ENCODE results near the gene TTC39C. TPM values are rescaled to one million over a fixed set of nuclear protein-coding genes. Genes with fewer than 3 reads are reported as not detected.

Gene TTC39C
- total RNA-seq, 1 experiment from 2014 or later = 24.0 TPM

DNA sequence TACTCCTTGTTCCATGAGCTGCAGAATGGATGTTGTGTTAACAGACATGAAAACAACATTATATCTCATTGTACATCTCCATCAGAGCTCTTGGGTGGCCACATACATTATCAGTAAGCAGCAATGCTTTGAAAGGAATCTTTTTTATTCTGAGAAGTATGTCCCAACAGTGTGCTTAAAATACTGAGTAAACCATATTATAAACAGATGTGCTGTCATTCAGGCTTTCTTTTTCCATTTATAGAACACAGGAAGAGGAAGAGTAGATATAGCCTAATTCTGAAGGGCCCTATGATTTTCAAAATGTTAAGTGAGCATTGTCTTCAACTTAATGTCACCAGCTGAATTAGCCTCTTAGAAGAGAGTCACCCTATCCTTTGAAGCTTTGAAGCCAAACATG is 80.0 kb downstream of the TTC39C start:
- no peak overlapping the region for H3K27ac ChIP-seq (ENCODE audit: low read depth, low read length, poor library complexity, severe bottlenecking)
- ChIA-PET POLR2A (ENCODE audit: low non-redundant PET) (no interaction called here), CTCF (no interaction called here)
- no peaks in the 10 kb centered on the region for H3K27me3 ChIP-seq (replicated peaks; ENCODE audit: insufficient read depth, low read depth, low read length, poor library complexity)
- no peak overlapping the region for H3K4me3 ChIP-seq (ENCODE audit: low read depth, low read length, poor library complexity, severe bottlenecking)
- intact Hi-C loops (cut with micrococcal nuclease; ENCODE audit: unreplicated experiment) = no loop called here
- no peak for DNase-seq (ENCODE audit: low spot score)
- BruUV-seq (replicated peaks) = no TSS peak
- peaks cover 2% of the 10 kb centered on the region for H3K4me1 ChIP-seq (ENCODE audit: insufficient read depth, low read length, poor library complexity, severe bottlenecking)
- H3K36me3 ChIP-seq (ENCODE audit: insufficient read depth, low read length, poor library complexity, severe bottlenecking) = no peaks in the 10 kb centered on the region
- TF ChIP-seq, protein P1, sequence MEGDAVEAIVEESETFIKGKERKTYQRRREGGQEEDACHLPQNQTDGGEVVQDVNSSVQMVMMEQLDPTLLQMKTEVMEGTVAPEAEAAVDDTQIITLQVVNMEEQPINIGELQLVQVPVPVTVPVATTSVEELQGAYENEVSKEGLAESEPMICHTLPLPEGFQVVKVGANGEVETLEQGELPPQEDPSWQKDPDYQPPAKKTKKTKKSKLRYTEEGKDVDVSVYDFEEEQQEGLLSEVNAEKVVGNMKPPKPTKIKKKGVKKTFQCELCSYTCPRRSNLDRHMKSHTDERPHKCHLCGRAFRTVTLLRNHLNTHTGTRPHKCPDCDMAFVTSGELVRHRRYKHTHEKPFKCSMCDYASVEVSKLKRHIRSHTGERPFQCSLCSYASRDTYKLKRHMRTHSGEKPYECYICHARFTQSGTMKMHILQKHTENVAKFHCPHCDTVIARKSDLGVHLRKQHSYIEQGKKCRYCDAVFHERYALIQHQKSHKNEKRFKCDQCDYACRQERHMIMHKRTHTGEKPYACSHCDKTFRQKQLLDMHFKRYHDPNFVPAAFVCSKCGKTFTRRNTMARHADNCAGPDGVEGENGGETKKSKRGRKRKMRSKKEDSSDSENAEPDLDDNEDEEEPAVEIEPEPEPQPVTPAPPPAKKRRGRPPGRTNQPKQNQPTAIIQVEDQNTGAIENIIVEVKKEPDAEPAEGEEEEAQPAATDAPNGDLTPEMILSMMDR (conservative IDR thresholded peaks at IDR 0.05; ENCODE audit: low read depth, low read length) = no peak
- no peak for TF ChIP-seq EZH2 (IDR thresholded peaks at IDR 0.05; ENCODE audit: borderline replicate concordance, low read depth, low read length, poor library complexity, severe bottlenecking)
- no peaks in the 10 kb centered on the region for H3K9me3 ChIP-seq (ENCODE audit: low read depth, low read length, poor library complexity, severe bottlenecking)

DNA sequence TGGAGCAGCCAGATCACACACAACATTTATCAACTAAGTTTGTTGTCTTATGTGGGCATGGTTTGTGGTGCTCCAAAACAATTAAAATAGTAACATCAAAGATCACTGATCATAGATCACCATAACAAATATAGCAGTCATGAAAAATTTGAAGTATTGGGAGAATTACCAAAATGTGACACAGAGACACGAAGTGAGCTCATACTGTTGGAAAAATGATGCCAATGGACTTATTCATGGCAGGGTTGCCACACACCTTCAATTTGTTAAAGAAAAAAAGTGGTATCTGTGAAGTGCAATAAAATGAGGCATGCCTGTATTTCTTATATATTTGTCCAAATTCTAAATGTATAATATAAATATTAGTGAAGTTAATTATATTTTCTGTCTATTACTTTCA is 81.4 kb downstream of the TTC39C start:
- no peak for DNase-seq (ENCODE audit: low spot score)
- Histone ChIP-seq H3K27me3 (replicated peaks; ENCODE audit: insufficient read depth, low read depth, low read length, poor library complexity) (no peaks in the 10 kb centered on the region), H3K4me3 (ENCODE audit: low read depth, low read length, poor library complexity, severe bottlenecking) (no peak overlapping the region), H3K27ac (ENCODE audit: low read depth, low read length, poor library complexity, severe bottlenecking) (no peak overlapping the region), H3K4me1 (ENCODE audit: insufficient read depth, low read length, poor library complexity, severe bottlenecking) (no peaks in the 10 kb centered on the region), H3K9me3 (ENCODE audit: low read depth, low read length, poor library complexity, severe bottlenecking) (no peaks in the 10 kb centered on the region), H3K36me3 (ENCODE audit: insufficient read depth, low read length, poor library complexity, severe bottlenecking) (no peaks in the 10 kb centered on the region)
- POLR2A ChIA-PET (ENCODE audit: low non-redundant PET) = no interaction called here
- CTCF ChIA-PET = no interaction called here
- BruUV-seq (replicated peaks) = no TSS peak
- intact Hi-C loops (cut with micrococcal nuclease; ENCODE audit: unreplicated experiment) = loop anchor here (5.0 kb wide), 1 partner anchor 49 kb away; no protein-coding TSS in a partner anchor
- TF ChIP-seq, protein P1 (conservative IDR thresholded peaks at IDR 0.05; ENCODE audit: low read depth, low read length) = no peak
- no peak for TF ChIP-seq EZH2 (IDR thresholded peaks at IDR 0.05; ENCODE audit: borderline replicate concordance, low read depth, low read length, poor library complexity, severe bottlenecking)

DNA sequence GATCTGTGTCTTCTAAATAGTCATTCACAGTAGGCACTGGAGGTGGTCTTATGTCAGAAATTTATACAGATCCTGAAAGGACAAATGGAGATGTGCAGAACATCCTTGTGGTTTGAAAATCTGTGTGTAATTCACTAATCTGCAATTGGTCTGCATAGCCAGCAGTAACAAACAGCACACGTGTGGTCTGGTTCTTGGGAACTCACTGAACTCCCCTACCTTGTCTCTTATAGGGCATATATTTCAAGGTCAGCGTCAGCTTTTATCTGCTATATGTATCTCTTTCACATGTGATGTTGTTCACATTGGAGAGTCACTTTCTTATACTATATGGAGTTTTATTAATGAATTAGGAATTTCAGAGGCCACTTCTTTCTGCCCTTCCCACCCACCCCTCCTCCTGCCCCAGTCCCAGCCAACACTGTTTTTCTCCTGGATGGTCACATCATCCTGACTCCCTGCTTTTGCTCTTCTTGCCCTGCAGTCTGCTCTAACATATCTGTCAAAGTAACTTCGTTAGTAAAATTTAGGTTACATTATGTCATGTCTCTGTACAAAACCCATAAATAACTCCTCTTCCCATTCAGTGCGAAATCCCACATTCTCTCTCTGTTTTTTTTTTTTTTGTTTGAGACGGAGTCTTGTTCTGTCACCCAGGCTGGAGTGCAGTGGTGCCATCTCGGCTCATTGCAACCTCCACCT is 88.9 kb downstream of the TTC39C start:
- DNase-seq (ENCODE audit: low spot score) = no peak
- ChIA-PET CTCF (no interaction called here), POLR2A (ENCODE audit: low non-redundant PET) (no interaction called here)
- Histone ChIP-seq H3K4me3 (ENCODE audit: low read depth, low read length, poor library complexity, severe bottlenecking) (no peak overlapping the region), H3K9me3 (ENCODE audit: low read depth, low read length, poor library complexity, severe bottlenecking) (no peaks in the 10 kb centered on the region), H3K27ac (ENCODE audit: low read depth, low read length, poor library complexity, severe bottlenecking) (no peak overlapping the region), H3K36me3 (ENCODE audit: insufficient read depth, low read length, poor library complexity, severe bottlenecking) (no peaks in the 10 kb centered on the region), H3K27me3 (replicated peaks; ENCODE audit: insufficient read depth, low read depth, low read length, poor library complexity) (no peaks in the 10 kb centered on the region), H3K4me1 (ENCODE audit: insufficient read depth, low read length, poor library complexity, severe bottlenecking) (no peaks in the 10 kb centered on the region)
- TF ChIP-seq, protein P1 (conservative IDR thresholded peaks at IDR 0.05; ENCODE audit: low read depth, low read length) = no peak
- no peak for TF ChIP-seq EZH2 (IDR thresholded peaks at IDR 0.05; ENCODE audit: borderline replicate concordance, low read depth, low read length, poor library complexity, severe bottlenecking)
- intact Hi-C loops (cut with micrococcal nuclease; ENCODE audit: unreplicated experiment) = no loop called here
- no TSS peak for BruUV-seq (replicated peaks)
